Adrenal gland (tissue), 12 donors: ENCODE measurements around the gene CTU2. TPM values are rescaled to one million over a fixed set of nuclear protein-coding genes. Genes with fewer than 3 reads are reported as not detected.

Source experiments
- DNase-seq, 7 donors: peaks; one replicate each; pipeline ENCODE4 v3.0.0-alpha.2; 2019 to 2020
- H3K27ac ChIP-seq, 5 donors: fragments of 200-600 bp; sonication (generic) in 4 of 5; 1 replicate in 3 of 5; 2 replicates in 2 of 5; pipeline versions ENCODE4 v1.5.1 to v1.8.0; 2016 to 2020; ENCODE audit warnings: mild to moderate bottlenecking in 1 of 5
- H3K27me3 ChIP-seq: fragments of 200-600 bp; 2 replicates; pipeline ENCODE4 v1.8.0; 2021
- H3K36me3 ChIP-seq, 2 donors: fragments of 200-600 bp; replicated peaks in 1 of 2; 1 replicate in 1 of 2; 2 replicates in 1 of 2; pipeline versions ENCODE4 v1.5.1 to v1.8.0; 2018 to 2022
- H3K4me1 ChIP-seq, 2 donors: fragments of 200-600 bp; replicated peaks in 1 of 2; 1 replicate in 1 of 2; 2 replicates in 1 of 2; pipeline versions ENCODE4 v1.5.1 to v1.8.0; 2018 to 2021
- H3K4me3 ChIP-seq, 4 donors: fragments of 200-600 bp; sonication (generic) in 3 of 4; one replicate each; pipeline ENCODE4 v1.5.1; 2016 to 2018
- H3K9me3 ChIP-seq, 3 donors: fragments of 200-600 bp; sonication (generic) in 1 of 3; replicated peaks in 1 of 3; 1 replicate in 2 of 3; 2 replicates in 1 of 3; pipeline versions ENCODE4 v1.5.1 to v1.8.0; 2016 to 2021
- CTCF ChIP-seq, 6 experiments: fragments of 450-650 bp in 4 of 6; fragments of 200-600 bp in 2 of 6; sonication (generic) in 1 of 6; IDR thresholded peaks; 1 replicate in 5 of 6; 2 replicates in 1 of 6; pipeline versions ENCODE4 v1.5.1 to v1.8.0; 2016 to 2021; ENCODE audit warnings: antibody characterized with exemption in 6 of 6, mild to moderate bottlenecking in 2 of 6, moderate library complexity in 1 of 6
- POLR2A ChIP-seq, 2 donors: fragments of 450-650 bp; IDR thresholded peaks; one replicate each; pipeline ENCODE4 v1.6.1; 2017; ENCODE audit warnings: antibody characterized with exemption in 2 of 2, mild to moderate bottlenecking in 2 of 2, moderate library complexity in 1 of 2
- WGBS, 4 donors: extraction: QIAGEN DNeasy Blood & Tissue Kit in 2 of 4; methylation state at CpG; one replicate each; pipeline versions ENCODE4 v1.1.5 to v1.1.7; 2013 to 2017; 5-methylcytosine and 5-hydroxymethylcytosine counted together
- intact Hi-C, 2 donors: fragments of 100-400 bp; cut with DNase I; formaldehyde crosslinking; loops; one replicate each; pipeline versions ENCODE4 v1.14.1 to v1.15.0; 2022 to 2023
- polyA plus RNA-seq, 3 donors: library from polyadenylated mRNA; stranded (reverse); fragments of 200-250 nt in 2 of 3; fragments of 350-450 nt in 1 of 3; fragmentation: Illumina TruSeq in 1 of 3; extraction: RNeasy Lipid Tissue Mini Kit (QIAGEN cat#74804) in 1 of 3; gene quantifications; one replicate each; pipeline ENCODE4 v1.2.3, GENCODE V29; 2013 to 2014
- total RNA-seq, 9 donors: library from RNA; depleted of rRNA in 4 of 9; stranded (reverse); fragments of >200 nt in 4 of 9; fragments of 120-200 nt in 1 of 9; fragmentation: NEBNext Ultra II Directional in 1 of 9; extraction: Animal tissue kit (Norgen Biotek cat#: 25700) in 1 of 9; gene quantifications; one replicate each; pipeline versions ENCODE4 v1.1.0 to v1.2.4, GENCODE V29; 2013 to 2023
- donor health status: healthy with polysubstance abuse.
- donor health status: Bipolar disorder and iron deficiency.
- donor health status: DM: yes; HTN: yes; CAD: no.
- donor health status: DM: no; HTN: no; CAD: no.
- donor health status: DM: no; HTN: no; CAD: no.
- donor health status: DM: yes; HTN: yes; CAD: no.

Gene CTU2
- total and polyA plus RNA-seq, 12 donors: 3.6 to 43.8 (median 14.0) TPM

- intact Hi-C loops: no loop called here
- Histone ChIP-seq H3K36me3 (peaks cover 0 to 45% of the 10 kb centered on the region in 2 donors), H3K4me1 (no peaks in the 10 kb centered on the region), H3K9me3 (no peaks in the 10 kb centered on the region), H3K4me3 (no peak overlapping the region), H3K27ac (no peak overlapping the region), H3K27me3 (no peaks in the 10 kb centered on the region)
- DNase-seq: no peak
- WGBS, 4 donors: 76 to 90% (median 83%) methylated on average over 2 to 15 of the region's 15 CpGs
- TF ChIP-seq CTCF (IDR thresholded peaks at IDR 0.05): no peak
- TF ChIP-seq POLR2A (IDR thresholded peaks at IDR 0.05): no peak
These were observed 6.8 kb downstream of the CTU2 start for GRCh38 chr16:88713054-88713453.

- Histone ChIP-seq H3K4me1 (no peaks in the 10 kb centered on the region), H3K27ac (no peak overlapping the region), H3K9me3 (no peaks in the 10 kb centered on the region), H3K4me3 (no peak overlapping the region), H3K36me3 (peaks cover 0 to 50% of the 10 kb centered on the region in 2 donors), H3K27me3 (no peaks in the 10 kb centered on the region)
- 86 to 94% (median 87%) methylated on average over 13 to 30 of the region's 30 CpGs for WGBS, 4 donors
- intact Hi-C loops: no loop called here
- TF ChIP-seq POLR2A (IDR thresholded peaks at IDR 0.05) (no peak), CTCF (IDR thresholded peaks at IDR 0.05) (no peak)
- DNase-seq: no peak
These were observed 7.5 kb downstream of the CTU2 start for GRCh38 chr16:88713568-88714419.

- no peak for DNase-seq
- Histone ChIP-seq H3K4me3 (no peak overlapping the region), H3K4me1 (no peaks in the 10 kb centered on the region), H3K27me3 (no peaks in the 10 kb centered on the region), H3K36me3 (peaks cover 0 to 59% of the 10 kb centered on the region in 2 donors), H3K27ac (no peak overlapping the region), H3K9me3 (no peaks in the 10 kb centered on the region)
- intact Hi-C loops: no loop called here
- TF ChIP-seq POLR2A (IDR thresholded peaks at IDR 0.05) (no peak), CTCF (IDR thresholded peaks at IDR 0.05) (no peak)
- WGBS, 4 donors: 88 to 91% (median 90%) methylated on average over 19 to 42 of the region's 42 CpGs
These were observed 8.4 kb downstream of the CTU2 start for GRCh38 chr16:88714420-88715302.
